SK-N-DZ (cell line): ENCODE data around the gene FOXC2.

Experiments used
- DNase-seq: peaks from one replicate; pipeline ENCODE4 v3.0.0-alpha.2; 2015; ENCODE audit warnings: low spot score

FOXC2 gene

GRCh38 chr16:86614699-86615098 is 48.1 kb downstream of the FOXC2 start:
- no peak for DNase-seq

- no peak for DNase-seq
Measured at GRCh38 chr16:86616906-86617305, 50.3 kb downstream of the FOXC2 start.

GRCh38 chr16:86618431-86619238 is 52.0 kb downstream of the FOXC2 start:
- DNase-seq, result no peak
